ENCODE data around the gene NECAP2.
"Not testable (repeated sequence)": the region's sequence is repeated elsewhere in the genome, so short reads cannot be mapped to it uniquely, and the experiment has no call there.

GRCh38 chr1:16497474-16497904 is 57.0 kb downstream of the NECAP2 start:
- TF ChIP-seq, protein P1, sequence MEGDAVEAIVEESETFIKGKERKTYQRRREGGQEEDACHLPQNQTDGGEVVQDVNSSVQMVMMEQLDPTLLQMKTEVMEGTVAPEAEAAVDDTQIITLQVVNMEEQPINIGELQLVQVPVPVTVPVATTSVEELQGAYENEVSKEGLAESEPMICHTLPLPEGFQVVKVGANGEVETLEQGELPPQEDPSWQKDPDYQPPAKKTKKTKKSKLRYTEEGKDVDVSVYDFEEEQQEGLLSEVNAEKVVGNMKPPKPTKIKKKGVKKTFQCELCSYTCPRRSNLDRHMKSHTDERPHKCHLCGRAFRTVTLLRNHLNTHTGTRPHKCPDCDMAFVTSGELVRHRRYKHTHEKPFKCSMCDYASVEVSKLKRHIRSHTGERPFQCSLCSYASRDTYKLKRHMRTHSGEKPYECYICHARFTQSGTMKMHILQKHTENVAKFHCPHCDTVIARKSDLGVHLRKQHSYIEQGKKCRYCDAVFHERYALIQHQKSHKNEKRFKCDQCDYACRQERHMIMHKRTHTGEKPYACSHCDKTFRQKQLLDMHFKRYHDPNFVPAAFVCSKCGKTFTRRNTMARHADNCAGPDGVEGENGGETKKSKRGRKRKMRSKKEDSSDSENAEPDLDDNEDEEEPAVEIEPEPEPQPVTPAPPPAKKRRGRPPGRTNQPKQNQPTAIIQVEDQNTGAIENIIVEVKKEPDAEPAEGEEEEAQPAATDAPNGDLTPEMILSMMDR (IDR thresholded peaks at IDR 0.05), result not testable (repeated sequence)
- TF ChIP-seq POLR2A, EP300 (IDR thresholded peaks at IDR 0.05): not testable (repeated sequence)

Measured in suprapubic skin (tissue), 3 donors.